AG04450 (cell line): ENCODE measurements around the gene ATP5F1B. TPM values are rescaled to one million over a fixed set of nuclear protein-coding genes. Genes with fewer than 3 reads are reported as not detected.

Source experiments
- CTCF ChIA-PET: fragments of 300-600, 350-600 bp; formaldehyde crosslinking; extraction: SDS; loops from one replicate; lab custom pipeline; 2022; ENCODE audit warnings: antibody characterized with exemption, inconsistent platforms; lab: Charles Lee
- POLR2A ChIA-PET: fragments of 350-600 bp; formaldehyde crosslinking; extraction: SDS; loops from one replicate; lab custom pipeline; 2021; ENCODE audit warnings: antibody characterized with exemption, inconsistent platforms; lab: Yijun Ruan, JAX
- DNase-seq: peaks from one replicate; pipeline ENCODE4 v3.0.0-alpha.2; 2011; ENCODE audit warnings: low read depth, low spot score
- H3K27ac ChIP-seq: one replicate; pipeline ENCODE4 v1.5.1; 2012; ENCODE audit warnings: low read depth, low read length, control low read depth
- H3K27me3 ChIP-seq: one replicate; pipeline ENCODE4 v1.6.0; 2012; ENCODE audit warnings: low read length; ENCODE audit not compliant: control insufficient read depth, insufficient read depth
- H3K4me3 ChIP-seq: 2 replicates; pipeline ENCODE4 v1.5.1; 2011; ENCODE audit warnings: mild to moderate bottlenecking, low read depth, low read length, control low read depth
- H3K9me3 ChIP-seq: 2 replicates; pipeline ENCODE4 v1.5.1; 2012; ENCODE audit warnings: low read length; ENCODE audit not compliant: control insufficient read depth, insufficient read depth
- CTCF ChIP-seq: IDR thresholded peaks from 2 replicates; pipeline ENCODE4 v1.5.1; 2011; ENCODE audit warnings: low read depth, low read length, control low read depth, inconsistent platforms
- polyA minus RNA-seq: library from RNA; depleted of rRNA, polyadenylated mRNA; stranded (reverse); fragments of >200 nt; gene quantifications from 2 replicates; pipeline ENCODE4 v1.2.3, GENCODE V29; 2011; rRNA and poly(A)+ RNA removed
- polyA plus RNA-seq: library from polyadenylated mRNA; depleted of rRNA; stranded (reverse); fragments of >200 nt; gene quantifications from 2 replicates; pipeline ENCODE4 v1.2.3, GENCODE V29; 2011; rRNA removed

The ATP5F1B gene
- polyA plus RNA-seq: 974 and 975 TPM in 2 replicates
- 743 and 921 TPM in 2 replicates for polyA minus RNA-seq

GRCh38 chr12:56645717-56646446 is at the start of gene ATP5F1B:
TSS of gene ATP5F1B (minus strand) at chr12:56645984. CDS start at chr12:56645963, 21 bp downstream.
- DNase-seq: peak; percentile 100
- Histone ChIP-seq H3K27ac (peak within 1 kb of the TSS; percentile 83), H3K9me3 (no peaks in the 10 kb centered on the region), H3K27me3 (no peaks in the 10 kb centered on the region), H3K4me3 (peak within 1 kb of the TSS; percentile 99)
- TF ChIP-seq CTCF: no peak
- CTCF ChIA-PET: interaction anchor here (0.8 to 3.1 kb wide), 2 partner anchors 10 to 132 kb away, joined by 4 to 33 read pairs; no protein-coding TSS in a partner anchor
- POLR2A ChIA-PET: interaction anchor here (0.5 to 1.7 kb wide), 12 partner anchors 9 to 567 kb away, joined by 3 to 12 read pairs (median 4); partner anchors contain the start of genes NACA and PTGES3

- no peak overlapping the region for H3K27ac ChIP-seq
- no peak for TF ChIP-seq CTCF
- no peaks in the 10 kb centered on the region for H3K27me3 ChIP-seq
- ChIA-PET POLR2A (interaction anchor here (0.7 kb wide), 1 partner anchor 98 kb away, joined by 7 read pairs; no protein-coding TSS in a partner anchor), CTCF (interaction anchor here (0.6 kb wide), 1 partner anchor 19 kb away, joined by 3 read pairs; no protein-coding TSS in a partner anchor)
- no peak for DNase-seq
- H3K9me3 ChIP-seq: no peaks in the 10 kb centered on the region
- H3K4me3 ChIP-seq: no peak overlapping the region
Observed at GRCh38 chr12:56694161-56694560, 48.4 kb upstream of the ATP5F1B start.

- ChIA-PET CTCF (interaction anchor here (4.1 kb wide), 1 partner anchor 52 kb away, joined by 16 read pairs; no protein-coding TSS in a partner anchor), POLR2A (interaction anchor here (0.6 to 1.2 kb wide), 6 partner anchors 9 to 499 kb away, joined by 3 to 13 read pairs (median 4); partner anchors contain the start of genes NACA and SMARCC2)
- Histone ChIP-seq H3K4me3 (peak overlapping the region; percentile 68), H3K27ac (peak overlapping the region; percentile 89), H3K9me3 (no peaks in the 10 kb centered on the region; the same call in 1 of the 2 replicates), H3K27me3 (no peaks in the 10 kb centered on the region)
- no peak for DNase-seq
- no peak for TF ChIP-seq CTCF
Observed at GRCh38 chr12:56688846-56689109, 43.0 kb upstream of the ATP5F1B start.

GRCh38 chr12:56688129-56688845 is 42.5 kb upstream of the ATP5F1B start, which contains the start of gene PTGES3:
TSS of gene PTGES3 (minus strand) at chr12:56688284. CDS start at chr12:56687999, 285 bp downstream.
- H3K9me3 ChIP-seq: peaks cover 4% of the 10 kb centered on the region; the same call in 1 of the 2 replicates
- ChIA-PET POLR2A (interaction anchor here (0.5 to 1.2 kb wide), 12 partner anchors 9 to 499 kb away, joined by 3 to 17 read pairs (median 4); partner anchors contain the start of genes ATP5F1B, NACA and SMARCC2), CTCF (interaction anchor here (0.8 to 4.1 kb wide), 2 partner anchors 52 to 111 kb away, joined by 3 to 16 read pairs; no protein-coding TSS in a partner anchor)
- peak within 1 kb of the TSS; percentile 97 for H3K4me3 ChIP-seq
- DNase-seq: peak; percentile 93
- TF ChIP-seq CTCF: no peak
- peak within 1 kb of the TSS; percentile 99 for H3K27ac ChIP-seq
- no peaks in the 10 kb centered on the region for H3K27me3 ChIP-seq
